GM23338 (cell line): ENCODE results near the gene FILIP1L.

Experiments used
- CTCF ChIP-seq, 2 experiments: fragments of 200-600 bp in 1 of 2; sonication (generic) in 1 of 2; conservative IDR thresholded peaks; 2 replicates each; pipeline versions ENCODE4 v1.5.1 to v1.6.1; 2016 to 2017; ENCODE audit warnings: antibody characterized with exemption in 2 of 2, low read depth in 2 of 2, mild to moderate bottlenecking in 2 of 2, moderate library complexity in 1 of 2
- EZH2 ChIP-seq: fragments of 200-600 bp; sonication (generic); IDR thresholded peaks from one replicate; pipeline ENCODE4 v1.8.0; 2017; ENCODE audit warnings: antibody characterized with exemption, mild to moderate bottlenecking, low read depth; ENCODE audit not compliant: unreplicated experiment
- POLR2AphosphoS5 ChIP-seq: IDR thresholded peaks from 2 replicates; pipeline ENCODE4 v1.6.1; 2016; ENCODE audit warnings: antibody characterized with exemption, low read depth
- REST ChIP-seq: IDR thresholded peaks from one replicate; pipeline ENCODE4 v1.6.1; 2018; ENCODE audit warnings: antibody characterized with exemption; ENCODE audit not compliant: unreplicated experiment
- ZNF114 ChIP-seq: fragments of 250-450 bp; sonication (Bioruptor Pico); IDR thresholded peaks from 2 replicates; pipeline ENCODE4 v1.5.0; 2020; ENCODE audit warnings: mild to moderate bottlenecking, moderate library complexity

- TF ChIP-seq CTCF (conservative IDR thresholded peaks at IDR 0.05; ENCODE audit: low read depth in 2 of 2) = no peak
- no peak for TF ChIP-seq EZH2
- no peak for TF ChIP-seq POLR2AphosphoS5
- no peak for TF ChIP-seq REST
- no peak for TF ChIP-seq ZNF114 (CRISPR knock-in tag)
These were observed 276.6 kb downstream of the FILIP1L start for GRCh38 chr3:99837715-99838114.
